Amniotic stem cell (primary cell): ENCODE measurements around the gene TEX35.
"Not testable (repeated sequence)": the region's sequence is repeated elsewhere in the genome, so short reads cannot be mapped to it uniquely, and the experiment has no call there.

ENCODE experiments used
- DNase-seq: peaks from one replicate; lab custom pipeline; 2025; lab: John Stamatoyannopoulos, UW

The TEX35 gene

GRCh38 chr1:178541829-178542553, 29.1 kb downstream of the TEX35 start:
- DNase-seq, result no peak

GRCh38 chr1:178542554-178543289, 29.8 kb downstream of the TEX35 start:
- DNase-seq, result peak; percentile 67

DNA sequence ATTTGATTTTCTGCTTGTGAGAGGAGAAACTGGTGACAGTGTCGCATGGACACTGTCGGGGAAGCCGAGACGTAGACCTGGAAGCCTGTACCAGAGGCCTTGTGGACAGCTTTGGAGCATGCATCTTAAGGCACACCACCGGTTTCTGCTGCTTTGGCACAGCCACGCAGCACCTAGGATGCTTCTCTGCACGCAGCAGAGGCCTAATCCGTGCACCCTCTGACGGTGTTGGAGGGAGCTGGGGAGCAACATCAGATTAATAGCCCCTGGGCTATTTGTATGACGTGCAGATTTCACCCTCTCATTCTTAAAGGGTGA, 30.3 kb downstream of the TEX35 start:
- no peak for DNase-seq

DNA sequence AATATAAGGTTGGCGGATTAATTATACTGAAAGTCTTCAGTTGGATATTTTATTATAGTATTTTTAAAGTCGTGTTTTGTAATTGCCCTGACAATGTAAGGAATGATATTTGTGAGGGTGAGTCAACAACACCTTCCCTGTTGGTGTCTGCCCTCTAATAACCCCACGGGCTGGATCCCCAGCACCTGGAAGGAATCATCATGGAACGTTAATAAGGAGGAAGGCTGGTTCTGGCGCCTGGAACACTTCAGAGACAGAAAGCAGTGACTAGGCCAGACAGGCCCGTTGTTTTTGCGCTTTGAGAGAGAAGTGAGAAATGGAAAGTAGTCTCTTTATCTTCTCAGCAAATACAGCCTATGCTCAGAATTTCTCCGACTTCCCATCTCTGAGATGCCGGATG, 31.6 kb downstream of the TEX35 start:
- no peak for DNase-seq

GRCh38 chr1:178548108-178548507, 35.2 kb downstream of the TEX35 start:
- DNase-seq, result no peak

DNA sequence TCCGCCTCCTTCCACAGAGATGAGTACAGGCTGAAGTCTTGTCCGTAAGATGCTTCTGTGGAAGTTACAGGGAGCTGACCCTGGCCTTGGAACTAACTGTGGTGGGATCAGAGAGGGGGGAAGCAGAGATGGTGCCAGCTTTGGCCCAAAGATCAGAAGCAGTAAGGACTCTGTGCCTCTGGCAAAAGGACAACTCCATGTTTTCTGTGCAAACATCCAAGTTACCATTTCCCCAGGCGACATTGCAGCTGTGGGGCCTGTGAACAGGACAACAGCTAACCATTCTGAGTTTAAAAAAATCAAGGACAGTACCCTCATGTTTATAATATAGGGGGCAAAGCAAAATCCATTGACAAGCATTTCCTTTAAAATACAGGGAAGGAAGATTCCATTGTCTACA, 38.4 kb downstream of the TEX35 start:
- DNase-seq, result no peak

DNA sequence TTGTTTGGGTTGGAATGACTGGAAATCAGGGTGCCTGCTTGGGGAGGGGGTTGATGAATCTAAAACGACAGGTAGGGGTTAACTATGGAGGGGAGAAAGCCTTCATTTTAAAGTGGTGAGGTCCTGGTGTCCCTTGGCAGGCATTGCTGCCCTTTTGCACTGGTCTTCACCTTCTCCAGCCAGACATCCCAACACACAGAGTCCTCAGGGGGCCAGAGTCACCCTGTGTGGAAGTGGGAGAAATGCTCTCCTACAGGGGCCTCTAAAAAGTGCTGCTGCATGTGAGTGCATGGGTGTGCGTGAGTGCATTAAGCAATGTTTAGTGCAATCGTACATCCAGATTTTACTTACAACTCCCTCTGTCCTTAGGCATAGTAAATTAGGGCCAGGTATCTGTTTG, 39.0 kb downstream of the TEX35 start:
- no peak for DNase-seq

- no peak for DNase-seq
These were observed 39.9 kb downstream of the TEX35 start for GRCh38 chr1:178552856-178553255.

DNA sequence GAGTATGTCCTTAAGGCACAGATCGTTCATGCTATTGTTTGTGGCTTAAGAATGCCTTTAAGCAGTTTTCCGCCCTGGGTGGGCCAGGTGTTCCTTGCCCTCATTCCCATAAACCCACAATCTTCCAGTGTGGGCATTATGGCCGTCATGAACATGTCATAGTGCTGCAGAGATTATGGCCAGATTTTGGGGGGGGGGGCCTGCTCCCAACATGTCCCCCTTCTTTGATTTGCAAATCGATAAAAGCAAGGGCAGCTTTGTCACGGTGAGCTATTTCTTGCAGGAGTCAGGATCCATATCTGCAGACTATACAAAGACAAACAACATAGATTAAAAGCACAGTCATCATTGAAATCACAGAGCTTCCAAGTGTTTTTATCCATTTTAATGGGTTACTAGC, 41.4 kb downstream of the TEX35 start:
- not testable (repeated sequence) for DNase-seq

DNA sequence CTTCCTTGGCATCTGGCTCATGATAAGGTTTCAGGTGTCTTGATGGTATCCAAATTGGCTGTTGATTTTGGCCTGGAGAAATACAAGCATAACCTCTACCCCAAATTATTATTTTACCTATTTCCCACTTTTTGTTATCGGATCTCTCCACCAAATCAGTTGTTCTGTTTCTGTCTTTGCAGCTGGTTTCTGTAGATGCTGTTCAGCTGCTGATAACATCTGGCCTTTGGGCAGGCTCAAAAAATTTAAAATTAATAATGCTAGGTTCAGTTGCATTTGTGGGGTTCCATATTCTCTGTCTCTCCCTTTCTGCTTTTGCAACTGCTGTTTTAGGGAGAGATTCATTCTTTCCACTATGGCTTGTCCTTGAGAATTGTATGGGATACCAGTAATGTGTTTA, 42.7 kb downstream of the TEX35 start:
- not testable (repeated sequence) for DNase-seq

DNA sequence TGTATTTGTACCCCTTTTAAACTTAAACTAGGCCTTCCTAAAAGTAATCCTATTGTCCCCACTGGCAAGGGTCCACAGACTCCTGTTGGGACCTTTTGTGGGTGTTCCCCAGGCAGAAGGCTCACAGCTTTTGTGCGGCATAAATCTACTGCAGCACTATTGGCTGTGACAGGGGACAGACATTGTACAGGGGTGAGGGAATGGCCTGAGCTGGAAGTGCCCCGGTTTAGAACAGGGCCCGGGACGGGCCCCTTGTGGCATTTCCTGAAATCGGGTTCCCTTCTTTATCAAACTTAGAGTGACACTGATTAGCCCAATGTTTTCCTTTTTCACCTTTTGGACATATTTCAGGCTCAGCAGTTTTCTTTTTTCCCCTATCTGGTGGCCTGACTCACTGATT, 45.9 kb downstream of the TEX35 start:
- not testable (repeated sequence) for DNase-seq

GRCh38 chr1:178560871-178561376, 48.0 kb downstream of the TEX35 start:
- DNase-seq, result no peak

DNA sequence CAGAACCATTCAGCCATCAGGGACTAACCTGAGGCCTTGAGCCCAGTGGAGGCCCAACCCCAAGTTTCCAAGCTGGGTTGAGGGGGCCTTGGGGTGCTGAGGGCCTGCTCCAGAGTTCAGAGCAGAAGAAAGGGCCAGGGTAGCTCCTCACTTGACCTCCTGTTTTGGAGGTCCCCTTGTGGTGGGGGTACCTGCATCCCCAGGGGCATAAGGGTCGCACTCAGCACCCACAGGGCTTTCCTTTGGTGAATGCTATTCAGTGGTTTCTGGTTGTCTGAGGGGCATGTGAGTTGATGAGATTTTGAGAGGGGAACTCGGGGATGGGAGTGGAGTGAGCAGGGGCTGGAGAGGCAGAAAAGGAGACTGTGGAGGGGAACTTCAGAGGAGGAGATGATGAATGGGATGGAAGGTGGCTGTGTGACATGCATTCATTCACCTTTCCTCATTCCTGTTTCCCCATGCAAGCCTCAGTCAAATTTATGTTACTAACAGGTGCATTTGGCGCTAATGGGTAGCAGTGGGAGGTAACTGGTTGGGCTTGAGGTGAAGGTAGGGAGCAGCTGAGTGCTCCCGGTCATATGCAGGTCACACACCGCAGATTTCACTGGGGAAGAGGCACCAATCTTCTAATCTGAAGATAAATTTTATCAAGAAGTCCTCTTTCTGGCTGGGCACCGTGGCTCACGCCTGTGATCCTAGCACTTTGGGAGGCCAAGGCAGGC, 50.4 kb downstream of the TEX35 start:
- DNase-seq, result no peak

GRCh38 chr1:178564086-178564782, 51.3 kb downstream of the TEX35 start:
- no peak for DNase-seq

GRCh38 chr1:178564783-178565180, 51.9 kb downstream of the TEX35 start:
- no peak for DNase-seq

DNA sequence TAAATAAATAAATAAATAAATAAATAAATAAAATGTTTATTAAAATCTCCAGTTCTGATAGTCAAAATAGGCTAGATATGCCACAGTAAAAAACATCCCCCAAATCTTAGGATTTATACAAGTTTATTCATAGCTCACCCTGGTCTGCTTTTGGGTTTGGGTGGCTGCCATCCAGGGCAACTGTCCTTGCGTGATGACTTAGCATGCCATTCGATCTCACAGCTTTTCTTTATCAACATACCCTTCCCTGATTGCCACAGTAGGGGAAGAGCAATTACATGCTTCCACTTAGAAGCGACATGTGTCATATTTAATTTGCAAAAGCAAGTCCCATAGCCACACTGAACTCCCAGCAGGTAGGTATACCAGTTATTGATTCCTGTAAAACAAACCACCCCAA, 52.7 kb downstream of the TEX35 start:
- no peak for DNase-seq

GRCh38 chr1:178566187-178566586, 53.3 kb downstream of the TEX35 start:
- no peak for DNase-seq

GRCh38 chr1:178571807-178572206, 58.9 kb downstream of the TEX35 start:
- no peak for DNase-seq
